Activated effector memory CD4-positive, alpha-beta T cell treated with Interleukin-2 at 50 U/mL for 16 hours (primary cell): ENCODE measurements around the gene RGN.
"Not testable (repeated sequence)": the region's sequence is repeated elsewhere in the genome, so short reads cannot be mapped to it uniquely, and the experiment has no call there.

Experiments
- DNase-seq: peaks from one replicate; pipeline ENCODE4 v3.0.0-alpha.2; 2020

RGN gene

DNA sequence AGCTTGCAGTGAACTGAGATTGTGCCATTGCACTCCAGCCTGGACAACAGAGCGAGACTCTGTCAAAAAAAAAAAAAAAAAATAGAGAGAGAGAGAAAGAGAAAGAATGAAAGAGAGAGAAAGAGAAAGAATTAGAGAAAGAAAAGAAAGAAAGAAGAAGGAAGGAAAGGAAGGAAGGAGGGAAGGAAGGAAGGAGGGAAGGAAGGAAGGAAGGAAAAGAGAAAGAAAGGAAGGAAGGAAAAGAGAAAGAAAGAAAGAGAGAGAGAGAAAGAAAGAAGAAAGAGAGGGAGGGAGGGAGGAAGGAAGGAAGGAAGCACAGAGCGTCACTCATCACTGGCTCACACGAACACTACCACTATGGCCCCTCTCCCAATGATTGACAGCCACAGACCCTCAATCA lies 46.2 kb downstream of the RGN start:
- not testable (repeated sequence) for DNase-seq

DNA sequence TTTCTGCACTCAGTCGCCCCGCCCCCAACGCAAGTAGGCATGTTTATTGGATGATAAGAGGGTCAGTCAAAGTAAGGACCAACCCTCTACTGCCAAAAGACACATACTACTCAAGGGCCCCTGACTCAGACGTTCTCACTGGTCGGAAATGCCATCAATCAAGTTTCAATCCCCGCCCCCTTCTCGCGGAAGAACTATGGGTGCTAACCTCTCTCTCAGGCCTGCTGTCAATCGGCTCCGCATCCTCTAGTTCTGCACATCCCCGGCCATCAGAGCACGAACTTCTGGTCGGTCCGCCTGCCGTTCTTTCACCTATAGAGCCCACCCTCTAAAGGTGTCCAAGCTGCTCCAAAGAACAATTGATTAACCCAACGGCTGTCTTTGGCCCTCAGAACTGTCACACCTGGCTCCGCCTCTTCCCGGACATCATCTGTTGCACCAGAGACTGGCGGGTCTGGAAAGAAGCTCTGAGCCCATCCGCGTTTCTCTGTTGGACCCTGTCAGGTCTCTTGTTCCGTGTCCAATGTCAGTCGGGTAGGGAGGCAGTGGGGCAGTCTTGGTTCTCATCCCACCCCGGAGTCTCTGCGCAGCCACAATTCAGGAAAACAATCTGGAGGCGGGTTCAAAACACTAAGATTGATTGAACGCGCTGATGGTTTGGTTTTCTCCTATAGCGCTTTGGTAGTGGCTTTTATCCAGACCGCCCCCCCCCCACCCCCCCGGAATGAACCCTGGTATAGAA lies 51.1 kb downstream of the RGN start:
- DNase-seq, result peak; percentile 85

DNA sequence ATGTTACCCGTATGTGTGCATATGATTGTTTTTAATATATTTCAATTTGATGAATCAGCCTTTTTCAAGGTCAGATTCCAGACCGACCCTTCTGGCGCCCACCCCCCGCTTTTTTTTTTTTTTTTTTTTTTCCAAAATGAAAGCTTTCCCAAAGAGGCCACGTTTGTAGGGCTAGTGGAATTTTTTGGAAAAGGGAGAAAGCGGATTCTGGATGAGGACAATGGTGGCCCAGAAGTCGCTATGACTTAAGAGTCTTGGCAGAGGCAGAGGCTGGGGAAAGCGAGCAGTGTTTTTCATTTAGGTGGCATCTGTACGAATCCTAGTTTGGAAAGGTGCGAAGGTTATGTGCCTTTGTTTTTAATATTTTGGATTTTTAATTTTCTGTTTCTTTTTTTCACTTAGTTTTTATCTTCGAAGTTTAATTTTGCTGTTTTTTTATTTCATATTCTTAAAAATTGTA lies 51.7 kb downstream of the RGN start:
- no peak for DNase-seq

DNA sequence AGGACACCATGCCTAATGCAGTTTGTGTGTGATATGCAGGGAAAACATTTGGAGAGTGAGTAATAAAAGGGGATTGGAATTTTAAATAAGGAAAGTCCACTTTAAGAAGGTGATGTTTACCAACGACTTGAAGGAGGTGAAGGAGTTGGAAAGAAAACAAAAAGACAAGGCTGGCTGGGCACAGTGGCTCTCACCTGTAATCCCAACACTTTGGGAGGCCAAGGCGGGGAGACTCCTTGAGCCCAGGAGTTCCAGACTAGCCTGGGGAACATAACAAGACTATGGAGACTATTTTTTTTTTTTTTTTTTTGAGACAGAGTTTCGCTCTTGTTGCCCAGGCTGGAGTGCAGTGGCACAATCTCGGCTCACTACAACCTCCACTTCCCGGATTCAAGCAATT lies 55.2 kb downstream of the RGN start:
- no peak for DNase-seq

DNA sequence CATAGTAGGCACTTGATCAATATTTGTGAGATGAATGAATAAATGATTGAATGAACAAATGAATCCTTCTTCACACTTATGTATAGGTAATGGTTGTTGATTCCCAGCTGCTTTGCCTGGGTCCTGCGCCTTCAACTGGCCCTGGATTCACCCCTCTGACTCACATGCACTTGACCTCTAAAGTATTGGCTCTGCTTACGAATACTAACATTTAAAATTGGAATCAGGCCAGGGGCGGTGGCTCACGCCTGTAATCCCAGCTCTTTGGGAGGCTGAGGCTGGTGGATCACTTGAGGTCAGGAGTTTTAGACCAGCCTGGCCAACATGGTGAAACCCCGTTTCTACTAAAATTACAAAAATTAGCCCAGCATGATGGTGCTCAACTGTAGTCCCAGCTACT lies 57.4 kb downstream of the RGN start:
- DNase-seq, result not testable (repeated sequence)

DNA sequence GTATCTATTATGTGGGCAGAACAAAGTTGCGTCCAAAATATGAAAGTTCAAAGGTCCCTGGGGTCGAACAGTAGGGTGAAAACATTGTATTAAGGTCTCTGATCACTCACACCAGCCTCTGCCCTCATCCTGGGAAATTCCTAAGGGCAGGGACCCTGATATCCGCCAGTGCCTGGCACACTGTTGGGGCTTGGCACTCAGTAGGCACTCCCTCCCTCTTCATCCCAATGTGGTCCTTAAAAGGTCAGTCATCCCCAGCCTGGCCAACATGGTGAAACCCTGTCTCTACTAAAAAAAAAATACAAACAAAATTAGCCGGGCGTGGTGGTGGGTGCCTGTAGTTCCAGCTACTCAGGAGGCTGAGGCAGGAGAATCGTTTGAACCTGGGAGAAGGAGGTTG lies 59.9 kb downstream of the RGN start:
- no peak for DNase-seq
